Stomach (tissue), 4 donors: ENCODE measurements around the gene SLC30A10.

ENCODE experiments used
- POLR2A ChIP-seq, 4 donors: fragments of 450-650 bp; IDR thresholded peaks; one replicate each; pipeline ENCODE4 v1.6.1; 2016; ENCODE audit warnings: antibody characterized with exemption in 4 of 4, control low read depth in 2 of 4, mild to moderate bottlenecking in 1 of 4, moderate library complexity in 1 of 4
- TF ChIP-seq, protein P1 (sequence below), 7 experiments: fragments of 450-650 bp in 4 of 7; fragments of 200-600 bp in 3 of 7; sonication (generic) in 3 of 7; IDR thresholded peaks; one replicate each; pipeline ENCODE4 v1.5.1; 2016 to 2019; ENCODE audit warnings: antibody characterized with exemption in 7 of 7, control low read depth in 2 of 7, mild to moderate bottlenecking in 1 of 7

DNA sequence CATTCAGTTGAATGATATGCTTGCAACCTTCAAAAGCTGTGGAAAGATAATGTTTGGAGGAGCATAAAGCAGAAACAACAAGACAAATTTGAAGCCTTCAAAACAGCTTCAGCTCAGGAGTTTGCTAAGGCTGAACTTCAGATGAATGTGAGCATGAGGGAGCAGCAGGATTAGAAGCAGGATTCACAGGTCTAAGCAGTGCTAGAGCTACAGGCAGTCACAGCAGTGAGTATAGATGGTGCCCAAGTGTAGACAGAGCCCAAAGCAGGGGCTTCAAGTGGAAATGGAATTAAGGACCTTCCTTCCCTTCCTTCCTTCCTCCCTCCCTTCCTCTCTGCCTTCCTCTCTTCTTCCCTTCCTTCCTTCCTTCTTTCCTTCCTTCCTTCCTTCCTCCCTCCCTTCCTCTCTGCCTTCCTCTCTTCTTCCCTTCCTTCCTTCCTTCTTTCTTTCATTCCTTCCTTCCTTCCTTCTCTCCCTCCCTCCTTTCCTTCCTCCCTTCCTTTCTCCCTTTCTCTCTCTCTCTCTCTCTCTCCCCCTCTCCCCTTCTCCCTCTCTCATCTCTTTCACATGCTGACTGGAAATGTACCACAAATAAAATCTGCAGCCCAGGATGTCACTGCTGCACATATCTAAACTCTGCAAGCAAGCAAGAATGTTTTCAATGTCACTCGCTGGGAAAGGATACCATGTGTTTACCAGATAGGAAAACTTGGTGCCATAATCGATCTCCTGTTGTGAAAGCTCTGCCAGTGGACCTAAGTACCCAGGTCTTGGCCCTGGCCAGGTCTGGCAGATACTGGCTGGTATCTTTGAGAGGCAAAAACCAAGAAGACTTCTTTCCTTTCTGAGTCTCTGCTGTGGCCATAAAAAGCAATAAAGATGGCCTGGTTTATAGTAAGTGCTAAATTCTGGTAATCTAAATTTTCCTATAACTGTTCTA lies 13.1 kb upstream of the SLC30A10 start:
- TF ChIP-seq, protein P1, sequence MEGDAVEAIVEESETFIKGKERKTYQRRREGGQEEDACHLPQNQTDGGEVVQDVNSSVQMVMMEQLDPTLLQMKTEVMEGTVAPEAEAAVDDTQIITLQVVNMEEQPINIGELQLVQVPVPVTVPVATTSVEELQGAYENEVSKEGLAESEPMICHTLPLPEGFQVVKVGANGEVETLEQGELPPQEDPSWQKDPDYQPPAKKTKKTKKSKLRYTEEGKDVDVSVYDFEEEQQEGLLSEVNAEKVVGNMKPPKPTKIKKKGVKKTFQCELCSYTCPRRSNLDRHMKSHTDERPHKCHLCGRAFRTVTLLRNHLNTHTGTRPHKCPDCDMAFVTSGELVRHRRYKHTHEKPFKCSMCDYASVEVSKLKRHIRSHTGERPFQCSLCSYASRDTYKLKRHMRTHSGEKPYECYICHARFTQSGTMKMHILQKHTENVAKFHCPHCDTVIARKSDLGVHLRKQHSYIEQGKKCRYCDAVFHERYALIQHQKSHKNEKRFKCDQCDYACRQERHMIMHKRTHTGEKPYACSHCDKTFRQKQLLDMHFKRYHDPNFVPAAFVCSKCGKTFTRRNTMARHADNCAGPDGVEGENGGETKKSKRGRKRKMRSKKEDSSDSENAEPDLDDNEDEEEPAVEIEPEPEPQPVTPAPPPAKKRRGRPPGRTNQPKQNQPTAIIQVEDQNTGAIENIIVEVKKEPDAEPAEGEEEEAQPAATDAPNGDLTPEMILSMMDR (IDR thresholded peaks at IDR 0.05) = no peak
- TF ChIP-seq POLR2A (IDR thresholded peaks at IDR 0.05) = no peak
